ENCODE results near the gene MESP1. TPM values are rescaled to one million over a fixed set of nuclear protein-coding genes. Genes with fewer than 3 reads are reported as not detected.

Gene MESP1
- total RNA-seq, 1 experiment from 2014 or later, result not detected

DNA sequence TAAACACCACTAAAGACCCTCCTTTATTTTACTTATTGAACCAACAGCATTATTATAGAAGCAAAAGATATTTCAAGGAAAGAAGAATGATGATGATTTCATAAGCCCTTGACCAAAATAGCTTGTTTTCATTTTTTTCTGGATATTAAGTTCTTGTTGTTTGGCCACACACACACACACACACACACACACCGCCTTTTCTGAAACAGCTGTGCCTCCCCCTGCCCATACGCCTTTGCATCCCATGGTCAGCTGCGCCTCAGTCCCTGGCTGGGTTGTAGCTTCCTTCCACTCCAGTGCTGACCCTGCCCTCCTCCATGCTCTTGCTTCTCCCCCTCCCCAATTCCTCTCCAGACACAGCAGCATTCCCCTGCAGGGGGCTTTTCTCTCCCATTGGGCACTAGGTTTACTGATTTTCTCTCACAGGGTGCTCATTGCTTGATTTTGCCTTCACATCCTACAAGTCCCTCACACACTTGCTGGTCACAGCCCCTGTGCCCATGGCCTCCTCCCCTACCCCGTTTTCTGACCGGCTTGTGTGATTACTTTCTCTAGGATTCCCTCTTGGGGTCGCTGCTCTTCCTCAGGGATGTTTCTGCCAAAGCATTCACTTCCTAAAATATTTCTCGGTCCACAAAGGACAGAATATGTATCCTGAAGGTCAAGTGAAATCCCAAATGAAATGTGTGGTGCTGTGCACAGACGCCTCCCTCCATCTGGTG, 18.4 kb downstream of the MESP1 start:
- DNase-seq, result no peak
- Histone ChIP-seq H3K27me3 (ENCODE audit: low read length) (no peaks in the 10 kb centered on the region), H3K9me3 (ENCODE audit: low read length) (no peaks in the 10 kb centered on the region), H3K9ac (ENCODE audit: low read length) (no peak overlapping the region), H3K79me2 (ENCODE audit: low read length) (no peaks in the 10 kb centered on the region), H3K27ac (ENCODE audit: low read length) (no peak overlapping the region), H3K9me2 (replicated peaks; ENCODE audit: insufficient read depth, low read length) (no peaks in the 10 kb centered on the region), H3K4me2 (ENCODE audit: low read depth, low read length, poor library complexity, severe bottlenecking) (no peak overlapping the region), H3K36me3 (ENCODE audit: insufficient read depth, low read length) (no peaks in the 10 kb centered on the region), H2AFZ (ENCODE audit: low read length) (no peak overlapping the region), H3K4me1 (ENCODE audit: low read length) (no peaks in the 10 kb centered on the region), H3K4me3 (ENCODE audit: low read length) (no peak overlapping the region), H4K20me1 (ENCODE audit: insufficient read depth, low read depth, low read length) (no peaks in the 10 kb centered on the region)

DNA sequence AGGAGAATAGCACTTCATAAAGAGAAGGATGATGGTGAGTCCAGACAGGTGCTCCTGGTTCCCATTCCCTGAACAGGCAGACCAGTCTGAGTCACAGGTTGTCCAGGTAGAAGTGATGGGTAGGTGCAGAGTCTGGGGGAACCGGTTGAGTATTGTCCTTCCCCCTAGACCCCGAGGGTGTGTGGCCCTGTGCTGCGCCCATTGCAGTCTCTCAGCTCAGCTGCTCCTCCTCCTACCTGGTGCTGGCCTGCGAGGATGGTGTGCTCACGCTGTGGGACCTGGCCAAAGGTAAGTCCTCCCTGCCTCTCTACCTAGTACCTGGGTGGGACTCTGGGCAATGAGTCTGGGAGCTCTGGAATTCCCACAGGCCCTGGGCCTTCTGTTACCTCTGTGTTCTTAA, 19.8 kb downstream of the MESP1 start:
- H3K4me2 ChIP-seq (ENCODE audit: low read depth, low read length, poor library complexity, severe bottlenecking), result no peak overlapping the region
- H3K79me2 ChIP-seq (ENCODE audit: low read length), result no peaks in the 10 kb centered on the region
- no peaks in the 10 kb centered on the region for H3K27me3 ChIP-seq (ENCODE audit: low read length)
- no peaks in the 10 kb centered on the region for H3K9me3 ChIP-seq (ENCODE audit: low read length)
- H3K4me3 ChIP-seq (ENCODE audit: low read length), result no peak overlapping the region
- H3K36me3 ChIP-seq (ENCODE audit: insufficient read depth, low read length), result no peaks in the 10 kb centered on the region
- no peaks in the 10 kb centered on the region for H4K20me1 ChIP-seq (ENCODE audit: insufficient read depth, low read depth, low read length)
- DNase-seq, result no peak
- no peaks in the 10 kb centered on the region for H3K9me2 ChIP-seq (replicated peaks; ENCODE audit: insufficient read depth, low read length)
- no peak overlapping the region for H3K9ac ChIP-seq (ENCODE audit: low read length)
- H3K27ac ChIP-seq (ENCODE audit: low read length), result no peak overlapping the region
- no peaks in the 10 kb centered on the region for H3K4me1 ChIP-seq (ENCODE audit: low read length)
- no peak overlapping the region for H2AFZ ChIP-seq (ENCODE audit: low read length)

DNA sequence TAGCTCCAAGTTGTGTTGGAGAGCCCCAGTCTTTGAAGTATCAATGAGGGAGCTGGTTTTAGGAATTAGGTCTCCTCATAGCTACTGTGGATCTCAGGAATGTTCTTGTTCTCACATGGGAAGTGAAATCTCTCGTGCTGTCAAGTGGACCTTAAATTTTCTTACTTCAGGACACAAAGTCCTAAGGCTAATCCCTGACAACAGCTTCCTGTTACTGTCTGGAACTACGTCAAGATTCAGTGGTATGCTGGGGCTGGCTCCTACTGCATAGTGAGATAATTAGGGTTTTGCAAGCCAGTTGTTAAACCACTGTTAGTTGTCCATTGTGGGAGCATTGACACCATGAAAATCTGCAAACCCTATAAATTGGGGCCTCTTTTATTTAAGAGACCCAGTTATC, 22.8 kb downstream of the MESP1 start:
- Histone ChIP-seq H3K9me2 (replicated peaks; ENCODE audit: insufficient read depth, low read length) (no peaks in the 10 kb centered on the region), H3K4me2 (ENCODE audit: low read depth, low read length, poor library complexity, severe bottlenecking) (no peak overlapping the region), H3K27ac (ENCODE audit: low read length) (no peak overlapping the region), H3K9me3 (ENCODE audit: low read length) (no peaks in the 10 kb centered on the region; the same call in 1 of the 2 replicates), H3K36me3 (ENCODE audit: insufficient read depth, low read length) (no peaks in the 10 kb centered on the region), H4K20me1 (ENCODE audit: insufficient read depth, low read depth, low read length) (no peaks in the 10 kb centered on the region), H3K4me1 (ENCODE audit: low read length) (no peaks in the 10 kb centered on the region), H2AFZ (ENCODE audit: low read length) (no peak overlapping the region), H3K4me3 (ENCODE audit: low read length) (no peak overlapping the region), H3K27me3 (ENCODE audit: low read length) (no peaks in the 10 kb centered on the region), H3K9ac (ENCODE audit: low read length) (no peak overlapping the region), H3K79me2 (ENCODE audit: low read length) (no peaks in the 10 kb centered on the region)
- no peak for DNase-seq

DNA sequence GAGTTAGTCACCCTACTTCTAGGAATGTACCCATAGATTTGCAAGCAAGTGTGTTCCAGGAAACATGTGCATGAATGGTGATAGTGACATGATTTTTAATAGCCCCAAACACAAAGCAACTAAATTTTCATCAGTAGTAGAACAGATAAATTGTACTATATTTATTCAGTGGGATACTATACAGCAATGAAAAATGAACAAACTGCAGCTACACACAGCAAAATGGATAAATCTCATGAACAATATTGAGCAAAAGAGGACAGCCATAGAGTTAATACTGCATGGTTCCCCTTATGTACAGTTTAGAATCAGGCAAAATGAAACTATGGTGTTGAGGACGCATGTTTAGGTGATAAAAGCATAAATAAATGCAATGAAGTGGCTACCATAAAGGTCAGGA, 26.0 kb downstream of the MESP1 start:
- no peaks in the 10 kb centered on the region for H3K4me1 ChIP-seq (ENCODE audit: low read length)
- no peak overlapping the region for H2AFZ ChIP-seq (ENCODE audit: low read length)
- H3K9me2 ChIP-seq (replicated peaks; ENCODE audit: insufficient read depth, low read length), result no peaks in the 10 kb centered on the region
- H3K4me2 ChIP-seq (ENCODE audit: low read depth, low read length, poor library complexity, severe bottlenecking), result no peak overlapping the region
- no peaks in the 10 kb centered on the region for H4K20me1 ChIP-seq (ENCODE audit: insufficient read depth, low read depth, low read length)
- H3K36me3 ChIP-seq (ENCODE audit: insufficient read depth, low read length), result no peaks in the 10 kb centered on the region
- no peak overlapping the region for H3K4me3 ChIP-seq (ENCODE audit: low read length)
- no peaks in the 10 kb centered on the region for H3K27me3 ChIP-seq (ENCODE audit: low read length)
- H3K9me3 ChIP-seq (ENCODE audit: low read length), result no peaks in the 10 kb centered on the region; the same call in 1 of the 2 replicates
- no peak overlapping the region for H3K27ac ChIP-seq (ENCODE audit: low read length)
- no peak overlapping the region for H3K9ac ChIP-seq (ENCODE audit: low read length)
- H3K79me2 ChIP-seq (ENCODE audit: low read length), result no peaks in the 10 kb centered on the region
- DNase-seq, result no peak

DNA sequence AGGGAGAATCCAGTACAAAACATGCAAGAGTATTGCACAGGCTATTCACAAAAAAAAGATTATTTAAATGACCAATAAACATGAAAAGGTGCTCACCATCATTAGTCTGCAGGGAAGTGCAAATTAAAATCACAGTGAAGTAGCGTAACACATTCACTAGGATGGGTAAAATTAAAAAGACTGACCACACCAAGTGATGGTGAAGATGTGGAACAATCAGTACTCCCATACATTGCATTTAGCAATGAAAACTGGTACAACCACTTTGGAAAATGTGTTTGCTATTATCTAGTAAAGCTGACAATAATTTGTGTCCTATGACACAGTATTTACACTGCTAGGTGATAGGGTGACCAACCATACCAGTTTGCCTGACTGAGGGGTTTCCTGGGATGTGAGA, 26.4 kb downstream of the MESP1 start:
- H3K27ac ChIP-seq (ENCODE audit: low read length), result no peak overlapping the region
- H4K20me1 ChIP-seq (ENCODE audit: insufficient read depth, low read depth, low read length), result no peaks in the 10 kb centered on the region
- no peaks in the 10 kb centered on the region for H3K9me2 ChIP-seq (replicated peaks; ENCODE audit: insufficient read depth, low read length)
- H3K9ac ChIP-seq (ENCODE audit: low read length), result no peak overlapping the region
- H3K36me3 ChIP-seq (ENCODE audit: insufficient read depth, low read length), result no peaks in the 10 kb centered on the region
- no peak overlapping the region for H2AFZ ChIP-seq (ENCODE audit: low read length)
- H3K4me3 ChIP-seq (ENCODE audit: low read length), result no peak overlapping the region
- no peaks in the 10 kb centered on the region for H3K79me2 ChIP-seq (ENCODE audit: low read length)
- H3K4me2 ChIP-seq (ENCODE audit: low read depth, low read length, poor library complexity, severe bottlenecking), result no peak overlapping the region
- H3K27me3 ChIP-seq (ENCODE audit: low read length), result no peaks in the 10 kb centered on the region
- H3K9me3 ChIP-seq (ENCODE audit: low read length), result no peaks in the 10 kb centered on the region; the same call in 1 of the 2 replicates
- DNase-seq, result no peak
- H3K4me1 ChIP-seq (ENCODE audit: low read length), result no peaks in the 10 kb centered on the region

DNA sequence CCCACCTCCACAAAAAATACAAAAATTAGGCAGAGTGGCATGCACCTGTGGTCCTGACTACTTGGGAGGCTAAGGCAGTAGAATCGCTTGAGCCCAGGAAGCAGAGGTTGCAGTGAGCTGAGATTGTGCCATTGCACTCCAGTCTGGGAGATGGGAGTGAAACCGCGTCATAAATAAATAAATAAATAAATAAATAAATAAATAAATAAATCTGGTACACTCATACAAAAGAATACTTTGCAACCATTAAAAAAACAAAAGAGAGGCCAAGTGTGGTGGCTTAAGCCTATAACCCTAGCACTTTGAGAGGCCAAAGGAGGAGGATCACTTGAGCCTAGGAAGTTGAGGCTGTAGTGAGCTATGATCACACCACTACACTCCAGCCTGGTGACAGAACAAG, 28.0 kb downstream of the MESP1 start:
- Histone ChIP-seq H3K4me1 (ENCODE audit: low read length) (no peaks in the 10 kb centered on the region), H3K79me2 (ENCODE audit: low read length) (no peaks in the 10 kb centered on the region), H3K9me2 (replicated peaks; ENCODE audit: insufficient read depth, low read length) (no peaks in the 10 kb centered on the region), H3K27me3 (ENCODE audit: low read length) (no peaks in the 10 kb centered on the region), H3K4me2 (ENCODE audit: low read depth, low read length, poor library complexity, severe bottlenecking) (no peak overlapping the region), H2AFZ (ENCODE audit: low read length) (no peak overlapping the region), H3K9ac (ENCODE audit: low read length) (no peak overlapping the region), H3K27ac (ENCODE audit: low read length) (no peak overlapping the region), H3K36me3 (ENCODE audit: insufficient read depth, low read length) (no peaks in the 10 kb centered on the region), H3K4me3 (ENCODE audit: low read length) (no peak overlapping the region), H4K20me1 (ENCODE audit: insufficient read depth, low read depth, low read length) (no peaks in the 10 kb centered on the region), H3K9me3 (ENCODE audit: low read length) (no peaks in the 10 kb centered on the region; the same call in 1 of the 2 replicates)
- DNase-seq, result no peak

DNA sequence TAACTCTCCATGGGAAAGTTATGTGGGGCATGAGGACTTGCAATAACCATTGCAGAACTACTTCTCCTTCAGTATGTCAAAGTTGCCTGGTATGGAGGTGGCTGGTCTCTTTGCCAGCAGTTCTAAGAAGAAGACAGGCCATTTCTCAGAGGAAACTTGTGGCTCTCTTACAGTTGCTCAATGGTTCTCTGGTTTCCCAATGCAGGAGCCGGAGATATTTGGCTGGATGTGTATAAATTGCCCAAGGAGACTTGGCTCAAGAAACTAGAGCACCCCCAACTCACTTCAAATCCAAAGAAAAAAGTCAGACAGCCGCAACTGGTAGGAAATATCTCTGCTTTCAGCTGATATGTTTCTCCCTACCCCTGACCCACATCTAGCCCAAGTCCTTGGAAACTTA, 36.3 kb downstream of the MESP1 start:
- H3K9me2 ChIP-seq (replicated peaks; ENCODE audit: insufficient read depth, low read length), result no peaks in the 10 kb centered on the region
- H3K4me1 ChIP-seq (ENCODE audit: low read length), result no peaks in the 10 kb centered on the region

DNA sequence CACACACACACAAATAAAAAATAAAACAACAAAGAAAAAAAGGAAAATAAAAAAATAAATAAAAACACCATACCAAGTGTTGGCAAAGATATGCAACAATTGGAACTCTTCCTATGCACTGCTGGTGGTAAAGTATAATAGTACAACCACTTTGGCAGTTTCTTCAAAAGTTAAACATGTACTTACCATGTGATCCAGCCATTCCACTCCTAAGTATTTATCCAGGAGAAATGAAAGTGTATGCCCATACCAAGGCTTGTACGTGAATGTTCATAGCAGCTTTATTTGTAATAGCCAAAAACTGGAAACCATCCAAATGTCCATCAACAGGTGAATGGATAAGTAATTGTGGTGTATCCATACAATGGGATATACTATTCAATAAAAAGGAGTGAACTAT, 43.5 kb downstream of the MESP1 start:
- no peak overlapping the region for H3K27ac ChIP-seq (ENCODE audit: low read length)
- no peaks in the 10 kb centered on the region for H3K79me2 ChIP-seq (ENCODE audit: low read length)
- H3K4me1 ChIP-seq (ENCODE audit: low read length), result no peaks in the 10 kb centered on the region
- no peak overlapping the region for H2AFZ ChIP-seq (ENCODE audit: low read length)
- no peak overlapping the region for H3K4me2 ChIP-seq (ENCODE audit: low read depth, low read length, poor library complexity, severe bottlenecking)
- H4K20me1 ChIP-seq (ENCODE audit: insufficient read depth, low read depth, low read length), result no peaks in the 10 kb centered on the region
- DNase-seq, result no peak
- H3K27me3 ChIP-seq (ENCODE audit: low read length), result no peaks in the 10 kb centered on the region
- H3K9ac ChIP-seq (ENCODE audit: low read length), result no peak overlapping the region
- H3K4me3 ChIP-seq (ENCODE audit: low read length), result no peak overlapping the region
- H3K9me2 ChIP-seq (replicated peaks; ENCODE audit: insufficient read depth, low read length), result no peaks in the 10 kb centered on the region
- H3K36me3 ChIP-seq (ENCODE audit: insufficient read depth, low read length), result no peaks in the 10 kb centered on the region
- no peaks in the 10 kb centered on the region for H3K9me3 ChIP-seq (ENCODE audit: low read length)

More for the DNA sequence above, 36.3 kb downstream of the MESP1 start:
- no peak overlapping the region for H3K4me2 ChIP-seq (ENCODE audit: low read depth, low read length, poor library complexity, severe bottlenecking)
- no peaks in the 10 kb centered on the region for H3K27me3 ChIP-seq (ENCODE audit: low read length)
- H3K79me2 ChIP-seq (ENCODE audit: low read length), result no peaks in the 10 kb centered on the region
- H3K36me3 ChIP-seq (ENCODE audit: insufficient read depth, low read length), result no peaks in the 10 kb centered on the region
- no peaks in the 10 kb centered on the region for H3K9me3 ChIP-seq (ENCODE audit: low read length)
- no peak overlapping the region for H3K27ac ChIP-seq (ENCODE audit: low read length)
- no peak overlapping the region for H3K4me3 ChIP-seq (ENCODE audit: low read length)
- no peak for DNase-seq
- no peak overlapping the region for H3K9ac ChIP-seq (ENCODE audit: low read length)
- no peak overlapping the region for H2AFZ ChIP-seq (ENCODE audit: low read length)
- no peaks in the 10 kb centered on the region for H4K20me1 ChIP-seq (ENCODE audit: insufficient read depth, low read depth, low read length)

Measured in Karpas-422 (cell line).